NCI-H510A (cell line): ENCODE results near the gene TMEM165.

ENCODE experiments used
- DNase-seq: peaks from one replicate; lab custom pipeline; 2025; lab: John Stamatoyannopoulos, UW

Gene TMEM165

DNA sequence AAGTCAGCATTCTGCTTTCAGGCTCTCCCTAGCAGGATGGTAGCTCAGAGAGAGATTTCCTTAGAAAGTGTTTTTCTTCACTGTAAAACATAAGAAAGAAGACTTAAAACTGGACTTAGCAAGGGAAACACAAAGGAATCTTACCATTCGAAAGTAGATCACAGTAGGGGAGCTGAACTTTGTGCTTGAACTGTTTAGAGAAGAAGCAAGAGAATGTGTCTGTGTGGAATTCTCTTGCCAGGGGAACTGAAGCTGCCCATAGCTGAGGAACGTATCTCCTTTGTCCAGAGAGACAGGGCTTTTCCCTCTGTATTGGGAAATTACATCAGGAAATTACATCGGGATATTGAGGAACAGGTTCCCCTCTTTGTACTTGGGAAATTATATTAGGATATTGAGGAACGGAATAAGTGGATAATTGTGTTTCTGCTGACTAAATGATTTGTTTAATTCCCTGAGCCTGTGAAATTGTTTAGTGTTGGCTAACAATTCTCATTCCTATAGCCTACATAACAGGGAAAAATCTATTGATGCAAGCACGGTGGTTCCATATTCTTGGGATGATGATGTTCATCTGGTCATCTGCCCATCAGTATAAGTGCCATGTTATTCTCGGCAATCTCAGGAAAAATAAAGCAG lies 28.6 kb upstream of the TMEM165 start:
- DNase-seq: no peak

DNA sequence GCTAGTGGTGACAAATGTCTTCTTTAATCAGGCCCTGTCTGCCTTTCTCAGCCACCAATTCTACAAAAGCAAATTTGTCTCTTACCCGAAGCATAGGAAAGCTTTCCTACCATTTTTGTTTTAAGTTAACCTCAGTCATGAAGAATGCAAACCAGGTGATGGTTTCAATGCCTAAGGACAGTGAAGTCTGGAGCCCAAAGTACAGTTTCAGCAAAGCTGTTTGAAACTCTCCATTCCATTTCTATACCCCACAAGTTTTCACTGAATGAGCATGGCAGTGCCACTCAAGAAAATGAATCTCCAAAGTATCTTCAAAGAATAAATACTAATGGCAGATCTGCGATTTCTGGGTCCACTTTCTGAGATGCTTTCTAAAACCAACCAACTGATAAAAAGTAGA lies 25.8 kb upstream of the TMEM165 start:
- DNase-seq: no peak

DNA sequence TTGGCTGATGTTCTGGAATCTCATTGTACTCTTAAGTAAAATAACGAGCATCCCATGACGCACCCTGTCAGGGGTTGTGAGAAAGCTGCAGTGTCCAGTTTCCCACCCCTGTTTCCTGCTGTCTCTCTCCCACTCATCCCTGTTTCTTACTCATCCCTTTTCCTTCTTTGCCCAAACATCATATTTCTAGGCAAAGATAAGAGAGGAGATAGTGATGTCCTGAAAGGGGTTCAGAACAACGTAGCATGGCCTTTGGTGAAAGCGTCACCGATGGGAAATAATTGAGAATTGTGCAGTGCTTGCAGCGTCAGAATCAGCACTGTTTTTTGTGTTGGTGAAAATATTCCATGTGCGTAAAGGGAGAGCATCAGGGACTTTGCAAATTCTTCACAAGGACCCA lies 23.5 kb upstream of the TMEM165 start:
- no peak for DNase-seq

DNA sequence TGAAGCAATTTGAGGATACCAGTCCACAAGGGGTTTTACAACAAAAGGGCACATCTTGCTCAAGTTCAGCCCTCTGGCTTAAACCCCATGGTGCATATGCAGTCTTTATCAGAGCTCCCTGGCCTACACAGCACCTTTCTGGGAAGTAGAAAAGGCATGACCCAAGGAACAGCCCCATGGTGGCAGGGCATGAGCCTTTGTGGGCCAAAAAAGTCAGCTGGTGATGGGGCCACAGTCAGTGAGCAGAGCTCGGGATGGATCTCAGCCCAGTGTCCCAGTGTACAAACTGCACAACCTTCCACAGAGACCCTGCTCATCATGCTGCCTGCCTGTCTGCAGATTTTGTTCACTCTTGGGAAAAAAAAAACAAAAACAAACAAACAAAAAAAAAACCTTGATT lies 22.3 kb upstream of the TMEM165 start:
- no peak for DNase-seq

DNA sequence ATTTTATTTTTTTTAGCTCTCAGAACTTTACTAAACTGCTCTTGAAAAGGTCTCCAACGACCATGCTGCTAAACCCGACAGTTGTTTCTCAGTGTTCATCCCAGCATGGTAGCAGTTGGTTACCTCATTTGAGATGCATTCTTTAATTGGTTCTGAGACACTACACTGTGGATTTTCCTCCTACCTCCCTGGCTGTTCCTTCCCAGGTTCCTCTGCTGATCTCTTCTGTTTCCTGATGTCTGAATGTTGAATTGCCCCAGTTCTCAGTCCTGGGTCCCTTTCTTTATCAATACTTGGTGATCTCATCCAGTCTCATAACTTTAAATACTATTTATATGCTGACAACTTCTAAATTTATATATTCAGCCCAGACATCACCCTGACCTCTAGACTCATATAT lies 19.1 kb upstream of the TMEM165 start:
- no peak for DNase-seq

DNA sequence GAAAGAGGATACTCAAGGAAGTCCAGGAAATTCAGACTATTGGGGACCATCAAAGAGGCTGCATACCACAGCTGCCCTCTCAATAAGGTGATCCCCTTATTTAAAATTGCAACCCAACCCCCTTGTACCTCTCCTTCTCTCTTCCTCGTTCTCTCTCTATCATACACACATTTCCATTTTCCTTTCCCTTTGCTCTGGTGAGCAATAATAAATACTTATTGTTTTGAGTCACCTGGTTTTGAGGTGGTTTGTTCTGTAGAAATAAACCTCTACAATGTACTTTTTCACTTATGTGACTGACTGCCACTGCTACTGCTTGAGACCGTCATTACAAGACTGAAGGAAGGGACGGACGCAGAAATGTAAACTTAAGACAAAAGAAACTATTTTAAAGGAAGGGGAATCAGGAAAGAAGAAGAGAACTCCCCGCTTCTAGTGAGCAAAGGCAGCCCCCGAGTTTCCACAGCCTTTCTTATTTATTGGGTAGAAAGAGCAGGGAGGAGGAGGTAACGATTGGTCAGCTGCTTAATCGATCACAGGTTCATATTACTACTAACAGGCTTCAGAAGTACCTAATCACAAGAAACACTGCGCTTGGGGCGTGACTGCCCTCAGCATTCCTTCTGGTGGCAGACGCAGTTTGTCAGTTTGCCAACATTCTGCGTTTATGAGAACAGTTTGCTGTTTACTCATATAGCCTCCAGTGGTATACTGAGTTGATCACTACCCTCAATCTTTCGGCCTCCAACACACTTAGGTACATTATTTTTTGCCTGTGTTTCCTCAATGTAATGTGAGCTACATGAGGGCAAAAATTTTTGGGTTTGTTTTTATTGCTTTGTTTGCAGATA lies 16.9 kb upstream of the TMEM165 start:
- no peak for DNase-seq

DNA sequence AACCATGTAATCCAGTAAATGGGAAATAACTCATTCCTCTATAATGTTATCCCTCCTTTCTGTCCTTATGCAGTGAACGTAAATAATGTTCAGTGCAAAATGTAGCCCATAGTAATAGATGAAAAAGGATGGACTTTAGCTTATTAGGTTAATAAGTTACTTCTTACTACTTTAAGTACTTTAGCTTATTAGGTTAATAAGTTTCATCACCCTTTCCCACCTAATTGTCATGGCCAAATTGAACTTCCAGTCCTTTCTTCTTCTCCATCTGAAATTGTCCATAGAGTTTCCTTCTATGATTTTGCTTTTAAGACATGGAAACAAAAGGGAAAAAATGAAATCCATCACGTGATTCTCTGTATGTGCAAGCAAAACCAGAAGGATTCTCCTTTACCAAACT lies 15.2 kb upstream of the TMEM165 start:
- DNase-seq: no peak

DNA sequence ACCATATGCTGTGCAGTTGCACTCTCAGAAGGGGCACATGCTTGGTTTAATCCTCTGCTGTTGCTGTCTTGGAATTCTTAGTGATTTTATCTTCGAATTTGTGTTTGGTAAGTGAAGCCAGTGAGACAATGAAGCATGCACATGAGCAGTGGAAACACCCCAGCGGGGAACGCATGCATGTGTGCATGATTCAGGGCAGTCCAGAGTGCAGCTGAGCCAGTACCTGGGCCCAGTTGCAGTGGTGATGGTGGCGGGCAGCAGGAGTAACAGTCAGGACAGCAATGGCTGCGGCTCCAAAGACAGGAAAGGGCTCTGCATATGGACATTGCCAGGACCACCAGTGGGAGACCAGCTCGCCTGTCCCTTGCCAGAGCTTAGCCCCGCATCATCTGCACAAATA lies 14.3 kb upstream of the TMEM165 start:
- DNase-seq: no peak

DNA sequence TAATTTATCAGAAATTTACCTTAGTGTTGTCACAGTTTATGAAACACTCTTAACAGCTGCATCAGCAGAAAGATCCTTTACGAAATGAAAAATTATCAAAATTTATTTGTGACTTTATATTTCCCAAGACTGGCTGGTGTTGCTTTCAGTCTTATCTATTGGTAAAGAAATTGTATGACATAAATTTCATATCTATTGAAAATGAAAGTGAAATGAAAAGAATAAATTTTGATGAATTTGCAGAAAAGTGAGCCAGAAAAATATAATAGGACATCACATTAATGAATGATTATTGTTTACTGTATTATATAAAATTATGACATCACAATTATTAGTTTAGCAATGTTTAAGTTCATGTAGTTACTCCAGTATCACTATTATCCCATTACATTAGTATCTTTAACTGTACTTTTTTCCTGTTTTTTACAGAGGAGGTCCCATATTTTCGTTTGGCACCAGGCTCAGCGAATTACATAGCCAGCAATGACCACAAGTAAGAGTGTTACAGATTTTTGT lies 13.2 kb upstream of the TMEM165 start:
- no peak for DNase-seq

DNA sequence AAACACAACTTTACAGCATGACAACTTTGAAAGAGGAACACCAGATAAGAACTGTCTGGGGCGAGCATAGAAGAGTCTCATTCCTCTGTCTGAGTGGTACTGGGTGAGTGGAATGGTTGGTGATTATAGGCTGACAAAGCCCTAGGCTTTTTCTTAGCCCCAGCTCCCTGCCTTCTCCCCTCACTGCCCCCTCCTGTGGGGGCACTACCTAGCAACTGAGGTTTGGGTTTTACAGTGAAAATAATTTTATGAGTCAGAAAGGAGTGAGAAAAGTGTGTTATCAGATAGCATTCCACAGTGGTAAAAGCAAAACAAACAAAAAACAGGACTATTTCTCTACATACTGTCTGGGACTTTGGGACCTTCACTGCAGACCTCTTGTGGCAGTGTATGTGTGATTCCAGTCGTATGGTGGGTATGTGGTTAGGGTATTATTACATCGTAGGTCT lies 10.5 kb upstream of the TMEM165 start:
- DNase-seq: no peak

DNA sequence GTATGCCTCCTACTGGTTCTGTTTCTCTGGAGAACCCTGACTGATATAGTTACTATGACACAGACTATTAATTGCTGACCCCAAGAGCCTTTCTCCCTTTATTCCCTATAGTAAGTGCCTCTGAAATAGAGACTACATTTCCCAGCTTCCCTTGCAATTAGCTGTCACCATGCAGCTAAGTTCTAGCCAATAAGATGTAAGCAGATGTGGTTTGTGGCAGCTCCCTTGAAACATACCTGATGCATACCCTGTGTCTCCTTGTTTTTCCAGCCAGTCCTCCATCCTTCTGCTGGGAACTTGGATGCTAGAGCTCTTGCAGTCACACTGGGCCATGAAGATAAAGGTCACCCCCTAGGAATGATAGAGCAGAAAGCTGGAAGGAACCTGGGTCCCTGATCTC lies 9.7 kb upstream of the TMEM165 start:
- no peak for DNase-seq

DNA sequence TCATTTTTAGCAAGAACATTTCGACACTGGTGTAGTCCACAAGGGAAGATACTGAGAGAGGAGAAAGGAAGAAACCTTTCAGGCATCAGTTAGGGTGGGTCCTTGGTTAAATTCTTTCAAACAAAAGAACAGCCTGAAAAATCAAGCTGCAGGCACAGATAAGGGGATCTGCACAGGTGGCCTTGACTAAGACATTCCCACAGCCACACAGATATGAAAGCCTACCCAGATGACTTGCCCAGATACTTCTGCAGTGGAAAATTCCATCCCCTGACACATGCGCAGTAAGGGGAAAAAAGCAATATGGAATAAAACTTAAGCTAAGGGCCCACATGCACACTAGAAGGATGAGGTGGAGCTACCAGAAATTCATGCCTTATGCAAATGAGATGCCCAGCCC lies 8.9 kb upstream of the TMEM165 start:
- DNase-seq: no peak

DNA sequence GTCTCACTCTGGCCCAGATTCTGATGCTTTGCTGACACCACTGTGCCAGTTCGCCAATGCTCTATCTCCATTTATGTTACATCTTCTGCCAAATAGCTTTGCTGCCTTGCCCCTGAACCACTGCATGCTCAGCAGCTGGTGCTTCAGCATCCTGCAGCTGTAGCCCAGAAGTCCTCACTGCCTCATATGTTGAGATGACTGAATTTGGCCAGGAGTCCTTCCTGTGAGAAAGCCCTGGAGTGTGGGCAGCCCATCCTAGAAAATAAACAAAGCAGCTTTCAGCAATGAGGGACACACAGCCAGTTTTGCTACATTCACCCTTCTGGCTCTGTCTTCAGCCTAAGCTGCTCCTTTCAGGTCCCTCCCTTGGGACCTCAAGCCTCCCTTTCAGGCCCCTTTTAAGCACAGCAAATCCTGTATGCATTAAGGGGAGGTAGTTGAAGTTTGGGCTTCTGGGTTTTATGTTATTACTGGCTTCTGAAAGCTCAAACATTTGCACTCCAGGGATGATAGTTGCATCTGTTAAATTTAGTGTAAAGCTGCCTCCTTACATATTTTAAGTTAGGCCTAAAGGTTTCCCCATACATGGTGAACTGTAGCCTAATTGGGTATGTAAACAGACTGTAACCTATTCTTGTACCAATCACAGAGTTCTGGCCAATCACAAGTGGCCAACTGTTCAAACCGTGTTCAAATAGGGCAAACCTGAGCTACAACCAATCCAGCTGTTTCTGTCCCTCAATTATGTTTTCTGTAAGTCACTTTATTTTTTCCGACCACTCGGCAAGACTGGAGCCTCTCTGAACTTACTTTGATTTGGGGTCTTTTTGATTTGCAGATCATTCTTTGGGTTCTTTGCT lies 2.1 kb upstream of the TMEM165 start:
- DNase-seq: no peak

DNA sequence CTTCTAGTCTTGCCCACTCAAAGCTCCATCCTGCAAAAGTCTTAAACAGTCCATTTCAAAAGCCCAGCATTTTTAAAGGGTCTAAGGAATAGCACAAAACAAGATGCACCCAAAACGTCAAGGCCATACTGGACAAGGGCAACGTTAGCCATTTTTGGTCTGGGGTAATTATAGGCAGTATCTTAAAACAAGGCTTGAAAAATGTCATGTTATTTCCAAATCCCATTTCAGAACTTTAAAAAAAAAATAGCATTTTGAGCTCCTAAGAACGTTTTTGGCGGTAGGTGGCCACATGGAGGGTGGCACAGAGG lies 584 bp upstream of the TMEM165 start:
- no peak for DNase-seq

DNA sequence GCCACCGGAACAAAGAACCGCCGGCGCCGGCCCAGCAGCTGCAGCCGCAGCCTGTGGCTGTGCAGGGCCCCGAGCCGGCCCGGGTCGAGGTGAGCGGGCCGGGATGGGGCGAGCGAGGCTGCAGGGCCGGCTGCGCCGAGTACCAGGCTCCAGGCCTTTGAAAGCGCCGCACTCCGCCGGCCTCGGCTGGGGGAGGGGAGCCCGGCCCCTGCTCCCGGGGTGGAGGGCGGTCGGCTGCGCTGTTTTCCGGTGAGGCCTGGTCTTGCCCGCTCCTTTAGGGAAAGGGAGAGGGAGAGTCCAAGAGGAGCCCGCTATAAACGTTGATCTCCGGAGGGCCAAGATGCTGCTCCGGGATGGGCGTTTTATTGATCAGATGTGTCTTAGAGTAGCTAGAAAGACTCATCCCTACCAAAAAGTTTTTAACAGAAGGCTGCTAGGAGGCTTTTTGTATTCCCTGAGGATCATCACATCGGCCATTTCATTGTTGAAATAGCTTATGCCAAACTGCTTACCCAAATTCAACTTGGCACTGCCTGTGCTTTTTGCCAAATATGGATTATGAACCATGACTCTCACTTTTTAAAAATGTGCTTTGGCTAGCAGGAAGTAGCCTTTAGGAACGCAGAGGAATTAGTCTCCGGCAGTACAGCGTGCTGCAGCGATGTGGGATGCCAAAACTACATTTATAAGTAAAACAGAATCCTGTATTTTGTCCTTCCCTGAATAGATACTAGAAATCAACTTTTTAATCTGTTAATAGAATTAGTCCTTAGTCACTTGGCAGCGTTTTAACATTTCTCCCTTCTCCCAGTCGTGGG lies 760 bp downstream of the TMEM165 start:
- no peak for DNase-seq

DNA sequence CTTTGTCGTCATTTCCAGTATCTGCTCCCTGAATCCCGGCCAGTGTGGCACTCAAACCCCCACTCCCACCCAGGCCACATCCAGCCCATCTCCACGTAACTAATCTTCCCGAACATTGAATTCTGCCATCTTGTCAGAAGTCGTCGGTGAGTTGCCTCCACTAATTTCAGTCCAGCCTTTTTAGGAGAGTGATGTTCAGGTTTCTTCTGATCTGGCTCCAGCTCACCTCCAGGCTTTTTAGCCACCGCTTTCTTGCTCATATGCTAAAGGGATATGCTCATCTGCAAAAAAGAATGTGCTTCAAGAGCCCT lies 1.3 kb downstream of the TMEM165 start:
- no peak for DNase-seq

DNA sequence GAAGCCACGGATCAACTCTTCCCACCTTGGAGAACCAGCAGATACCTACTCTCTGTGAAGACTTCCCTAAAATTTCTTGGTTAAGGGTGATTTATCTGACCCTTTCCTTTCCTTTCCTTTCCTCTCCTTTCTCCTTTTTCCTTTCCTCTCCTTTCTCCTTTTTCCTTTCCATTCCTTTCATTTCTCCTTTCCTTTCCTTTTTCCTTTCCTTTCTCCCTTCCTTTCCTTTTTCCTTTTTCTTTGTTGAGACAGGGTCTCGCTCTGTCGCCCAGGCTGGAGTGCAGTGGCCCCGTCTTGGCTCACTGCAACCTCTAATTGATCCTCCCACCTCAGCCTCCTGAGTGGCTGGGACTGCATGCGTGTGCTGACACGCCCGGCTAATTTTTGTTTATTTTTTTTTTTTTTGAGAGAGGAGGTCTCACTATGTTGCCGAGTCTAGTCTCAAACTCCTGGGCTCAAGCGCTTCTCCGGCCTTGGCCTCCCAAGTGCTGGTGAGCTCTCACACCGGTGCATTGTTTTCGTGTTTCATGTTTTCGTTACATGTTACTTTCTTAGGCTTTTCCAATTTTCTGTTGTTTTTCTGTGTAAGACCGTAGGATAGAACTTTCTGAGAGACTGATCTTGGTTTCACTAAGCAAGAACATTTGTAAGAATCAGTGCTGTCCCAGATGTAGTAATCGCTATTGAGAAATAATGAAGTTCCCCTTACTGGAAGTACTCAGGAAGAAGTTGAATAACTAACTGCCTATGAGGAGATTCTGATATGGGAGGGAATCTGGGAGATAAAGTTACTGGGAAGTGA lies 2.0 kb downstream of the TMEM165 start:
- DNase-seq: no peak

DNA sequence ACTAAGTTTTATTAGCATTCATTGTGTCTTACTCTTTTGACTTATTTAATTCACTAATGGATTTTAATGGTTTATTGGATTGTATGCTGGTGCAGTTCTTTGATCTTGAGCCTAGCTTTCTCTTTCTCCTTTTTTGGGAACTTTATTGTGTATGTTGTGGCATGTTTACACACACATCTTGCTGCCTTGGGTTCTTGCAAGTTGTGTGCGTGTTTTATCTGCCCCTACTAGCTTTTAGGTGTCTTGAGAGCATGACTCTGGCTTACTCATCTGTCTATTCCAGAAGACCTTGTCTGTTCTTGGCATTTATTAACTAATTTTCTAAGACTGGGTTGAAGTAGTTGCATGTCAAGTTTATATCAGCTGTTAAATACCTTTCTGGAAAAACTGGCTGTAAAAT lies 2.7 kb downstream of the TMEM165 start:
- DNase-seq: no peak

DNA sequence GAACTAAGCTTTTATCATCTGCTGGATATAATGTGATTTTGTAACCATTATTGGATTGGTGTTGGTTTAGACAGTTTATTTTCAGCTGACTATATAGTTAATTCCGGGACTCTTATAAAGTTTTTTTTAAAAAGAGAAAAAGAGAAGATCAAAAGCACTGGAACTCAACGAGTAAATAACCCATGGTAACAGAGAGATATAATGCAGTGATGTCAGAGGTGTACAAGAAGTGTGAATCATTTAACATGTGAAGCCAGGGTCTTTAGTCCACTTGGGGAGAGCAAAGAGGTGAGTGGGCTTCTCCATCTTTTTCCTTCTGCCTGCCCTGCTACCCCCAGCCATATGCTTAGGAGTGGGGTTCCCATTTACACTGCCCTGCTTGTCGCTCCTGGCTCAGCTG lies 3.2 kb downstream of the TMEM165 start:
- DNase-seq: no peak

DNA sequence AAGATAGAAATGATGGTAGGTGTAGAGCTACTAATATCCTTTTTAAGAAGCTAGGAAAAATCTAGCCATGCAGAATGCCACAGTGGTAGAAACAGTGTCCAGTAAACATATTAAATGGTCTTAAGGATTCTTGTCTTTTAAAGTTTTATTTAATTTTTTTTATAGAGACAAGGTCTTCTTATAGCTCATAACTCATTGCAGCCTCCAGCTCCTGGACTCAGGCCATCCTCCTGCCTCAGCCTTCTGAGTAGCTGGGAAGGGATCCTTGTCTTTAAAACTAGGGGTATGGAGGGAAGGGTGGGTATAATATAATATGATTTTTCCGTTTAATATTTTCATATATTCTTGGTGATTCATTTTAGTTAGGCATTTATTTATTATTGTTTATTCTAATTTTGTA lies 3.8 kb downstream of the TMEM165 start:
- no peak for DNase-seq

DNA sequence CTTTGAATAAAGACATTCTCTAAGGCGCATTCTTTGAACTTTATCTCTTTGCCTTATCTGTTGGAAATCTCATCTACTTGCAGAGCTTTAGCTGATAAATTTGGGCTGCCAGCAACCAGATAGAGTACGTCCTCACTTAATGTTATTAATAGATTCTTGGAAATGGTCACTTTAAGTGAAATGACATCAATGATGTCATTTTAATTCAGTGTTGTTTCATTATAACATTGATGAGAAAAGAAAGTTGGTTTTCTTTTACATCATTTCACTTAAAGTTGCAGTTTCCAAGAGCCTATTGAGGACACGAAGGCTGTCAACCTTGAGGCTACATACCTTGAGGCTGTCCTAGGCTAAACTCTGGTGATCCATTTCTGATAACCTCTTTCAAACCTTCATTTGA lies 9.3 kb downstream of the TMEM165 start:
- no peak for DNase-seq
